Heart left ventricle (tissue), 16 donors: ENCODE data around the gene MCTP2. TPM values are rescaled to one million over a fixed set of nuclear protein-coding genes. Genes with fewer than 3 reads are reported as not detected.

Source experiments
- ATAC-seq, 4 donors: fragments of 200-7000 bp; cut with Tn5 transposase; one replicate each; pipeline ENCODE4 v1.9.1; 2020 to 2022; ENCODE audit warnings: moderate library complexity in 4 of 4, mild to moderate bottlenecking in 3 of 4, moderate number of reproducible peaks in 1 of 4
- DNase-seq, 5 donors: peaks; one replicate each; pipeline ENCODE4 v3.0.0-alpha.2; 2020
- H3K27ac ChIP-seq, 12 donors: fragments of 200-600 bp; sonication (generic) in 4 of 12; one replicate each; pipeline versions ENCODE4 v1.5.0 to v1.8.0; 2016 to 2022; ENCODE audit warnings: mild to moderate bottlenecking in 2 of 12
- H3K27me3 ChIP-seq, 9 donors: fragments of 200-600 bp; sonication (generic) in 2 of 9; one replicate each; pipeline versions ENCODE4 v1.5.1 to v1.8.0; 2016 to 2022; ENCODE audit warnings: mild to moderate bottlenecking in 3 of 9
- H3K36me3 ChIP-seq, 9 donors: fragments of 200-600 bp; sonication (generic) in 2 of 9; one replicate each; pipeline versions ENCODE4 v1.5.0 to v1.8.0; 2018 to 2022; ENCODE audit warnings: mild to moderate bottlenecking in 2 of 9
- H3K4me1 ChIP-seq, 12 donors: fragments of 200-600 bp; sonication (generic) in 4 of 12; one replicate each; pipeline versions ENCODE4 v1.5.0 to v1.8.0; 2016 to 2022; ENCODE audit warnings: mild to moderate bottlenecking in 3 of 12
- H3K4me3 ChIP-seq, 12 donors: fragments of 200-600 bp; sonication (generic) in 4 of 12; one replicate each; pipeline versions ENCODE4 v1.5.0 to v1.8.0; 2017 to 2022; ENCODE audit warnings: mild to moderate bottlenecking in 9 of 12, moderate library complexity in 4 of 12
- H3K9me3 ChIP-seq, 12 donors: fragments of 200-600 bp; sonication (generic) in 4 of 12; one replicate each; pipeline versions ENCODE4 v1.5.0 to v1.8.0; 2016 to 2022; ENCODE audit warnings: mild to moderate bottlenecking in 1 of 12
- CTCF ChIP-seq, 12 donors: fragments of 200-600 bp; sonication (generic) in 4 of 12; IDR thresholded peaks; one replicate each; pipeline versions ENCODE4 v1.5.0 to v1.8.0; 2018 to 2022; ENCODE audit warnings: antibody characterized with exemption in 12 of 12, mild to moderate bottlenecking in 5 of 12
- POLR2A ChIP-seq, 2 donors: fragments of 450-650 bp; IDR thresholded peaks; one replicate each; pipeline ENCODE4 v1.6.1; 2017; ENCODE audit warnings: antibody characterized with exemption in 2 of 2, mild to moderate bottlenecking in 2 of 2, moderate library complexity in 2 of 2
- WGBS, 4 donors: extraction: QIAGEN DNeasy Blood & Tissue Kit in 2 of 4; methylation state at CpG; one replicate each; pipeline versions ENCODE4 v1.1.5 to v1.1.7; 2013 to 2018; 5-methylcytosine and 5-hydroxymethylcytosine counted together
- intact Hi-C, 10 donors: fragments of 100-400 bp; cut with DNase I; formaldehyde crosslinking; loops; one replicate each; pipeline versions ENCODE4 v1.11.1 to v1.14.2; 2022
- polyA plus RNA-seq, 2 donors: library from polyadenylated mRNA; stranded (reverse); fragments of 200-250 nt; gene quantifications; one replicate each; pipeline ENCODE4 v1.2.3, GENCODE V29; 2013
- total RNA-seq, 9 donors: library from RNA; depleted of rRNA in 2 of 9; stranded (reverse); fragments of >200 nt in 2 of 9; fragmentation: NEBNext Ultra II Directional in 3 of 9; extraction: Animal tissue kit (Norgen Biotek cat#: 25700) in 3 of 9; gene quantifications; one replicate each; pipeline versions ENCODE4 v1.1.0 to v1.2.4, GENCODE V29; 2016 to 2023
- donor health status: ischemic (EF 13 %, LVEDD 7.1; RV severe dilation, severe dysfunction).
- donor health status: healthy with polysubstance abuse.
- donor health status: DM: no; HTN: yes; CAD: no.
- donor health status: DM: no; HTN: no; CAD: no.
- donor health status: ischemic (EF 25% LVEDD 6.9; RV normal size, moderate dysfunction).
- donor health status: ischemic (EF 25% LVEDD 5.7; RV mildly dilated, moderate dysfunction).
- donor health status: healthy.
- donor health status: DM: yes; HTN: yes; CAD: no.
- donor health status: ischemic (EF 35%, LVEDD 5.7; RV mildly dilated, moderate dysfunction).
- donor health status: nonischemic (EF 11% LVEDD 7.7; RV severe dilation, severe dysfunction).
- donor health status: DM: yes; HTN: yes; CAD: no.
- donor health status: PGD.
- donor health status: ischemic (EF 29% LVEDD 5.4; RV normal size, mild dysfunction).
- donor health status: nonischemic (EF 23%, LVEDD 6.1; RV moderate dilation, normal function).

The MCTP2 gene
- total and polyA plus RNA-seq, 11 donors, result 0.35 to 12.1 (median 2.0) TPM

GRCh38 chr15:94317211-94317610 is 85.8 kb downstream of the MCTP2 start:
- Histone ChIP-seq H3K27me3 (peaks cover 0 to 2% (median 0%) of the 10 kb centered on the region in 9 donors), H3K4me3 (no peak overlapping the region), H3K27ac (no peak overlapping the region), H3K36me3 (no peaks in the 10 kb centered on the region), H3K9me3 (peaks cover 0 to 5% (median 0%) of the 10 kb centered on the region in 12 donors), H3K4me1 (peaks cover 0 to 6% (median 0%) of the 10 kb centered on the region in 12 donors)
- ATAC-seq (no peak), DNase-seq (no peak)
- 61 to 80% (median 69%) methylated on average over 5 of the region's 5 CpGs for WGBS, 4 donors
- TF ChIP-seq POLR2A (IDR thresholded peaks at IDR 0.05) (no peak), CTCF (IDR thresholded peaks at IDR 0.05) (no peak)
- intact Hi-C loops, result loop anchor here in 2 of 10 donors (5.0 to 10.0 kb wide), 2 partner anchors 82 to 135 kb away; partner anchors contain the start of gene MCTP2 (in 1 of the 2)

- H3K27ac ChIP-seq, result no peak overlapping the region
- H3K4me1 ChIP-seq, result peaks cover 0 to 14% (median 0%) of the 10 kb centered on the region in 12 donors
- WGBS, 4 donors, result 80 to 85% (median 82%) methylated on average over 2 of the region's 2 CpGs
- H3K36me3 ChIP-seq, result no peaks in the 10 kb centered on the region
- DNase-seq, result no peak
- intact Hi-C loops, result loop anchor here in 6 of 10 donors (5.0 to 10.0 kb wide), 4 partner anchors 155 to 1297 kb away; no protein-coding TSS in a partner anchor
- ATAC-seq, result no peak
- no peaks in the 10 kb centered on the region for H3K27me3 ChIP-seq
- H3K9me3 ChIP-seq, result peaks cover 0 to under 1% (median 0%) of the 10 kb centered on the region in 12 donors
- TF ChIP-seq CTCF (IDR thresholded peaks at IDR 0.05) (no peak), POLR2A (IDR thresholded peaks at IDR 0.05) (no peak)
- no peak overlapping the region for H3K4me3 ChIP-seq
These were observed 90.8 kb downstream of the MCTP2 start for GRCh38 chr15:94322141-94322540.

- Histone ChIP-seq H3K9me3 (no peaks in the 10 kb centered on the region), H3K27ac (no peak overlapping the region), H3K36me3 (no peaks in the 10 kb centered on the region), H3K27me3 (no peaks in the 10 kb centered on the region), H3K4me3 (no peak overlapping the region), H3K4me1 (peaks cover 0 to 14% (median 0%) of the 10 kb centered on the region in 12 donors)
- ATAC-seq (no peak), DNase-seq (no peak)
- intact Hi-C loops, result loop anchor here in 6 of 10 donors (5.0 to 10.0 kb wide), 4 partner anchors 156 to 1298 kb away; no protein-coding TSS in a partner anchor
- no peak for TF ChIP-seq POLR2A (IDR thresholded peaks at IDR 0.05)
These were observed 91.7 kb downstream of the MCTP2 start for GRCh38 chr15:94323076-94323475.

GRCh38 chr15:94324117-94324826 is 92.9 kb downstream of the MCTP2 start:
- Histone ChIP-seq H3K36me3 (no peaks in the 10 kb centered on the region), H3K27ac (no peak overlapping the region), H3K27me3 (no peaks in the 10 kb centered on the region), H3K9me3 (no peaks in the 10 kb centered on the region), H3K4me3 (no peak overlapping the region), H3K4me1 (peaks cover 0 to 14% (median 0%) of the 10 kb centered on the region in 12 donors)
- peak; percentile 75 to 97 (median 89) for TF ChIP-seq CTCF (IDR thresholded peaks at IDR 0.05)
- TF ChIP-seq POLR2A (IDR thresholded peaks at IDR 0.05), result no peak
- peak; percentile 81 to 92 (median 86) for ATAC-seq
- 24 to 27% (median 26%) methylated on average over 17 of the region's 17 CpGs for WGBS, 4 donors
- peak in 2 of 5 donors; percentile 20 to 48 for DNase-seq
- intact Hi-C loops, result loop anchor here (1.0 to 10.0 kb wide), 7 partner anchors 157 to 1299 kb away; no protein-coding TSS in a partner anchor
